Panc1 (cell line): ENCODE data around the gene ANKRD17. TPM values are rescaled to one million over a fixed set of nuclear protein-coding genes. Genes with fewer than 3 reads are reported as not detected.
"Not testable (repeated sequence)": the region's sequence is repeated elsewhere in the genome, so short reads cannot be mapped to it uniquely, and the experiment has no call there.

Experiments used
- ATAC-seq: fragments of 200-7000 bp; cut with Tn5 transposase; 2 replicates; pipeline ENCODE4 v1.9.1; 2020; ENCODE audit warnings: mild to moderate bottlenecking, moderate library complexity
- BruUV-seq: library from RNA; stranded (reverse); fragments of 400-500 nt; replicated peaks from 2 replicates; lab custom pipeline; 2021; lab: Mats Ljungman, UMichigan
- CTCF ChIA-PET: fragments of 300-600 bp; sonication (Branson Sonifier 250); formaldehyde crosslinking; loops from one replicate; lab custom pipeline; 2022; ENCODE audit warnings: antibody characterized with exemption; lab: Charles Lee
- POLR2A ChIA-PET: fragments of 300-600 bp; sonication (Branson Sonifier 250); formaldehyde crosslinking; loops from one replicate; lab custom pipeline; 2022; ENCODE audit warnings: antibody characterized with exemption; lab: Charles Lee
- DNase-seq: peaks from one replicate; pipeline ENCODE4 v3.0.0-alpha.2; 2010; ENCODE audit warnings: low read depth, low spot score
- H3K27ac ChIP-seq: 2 replicates; pipeline ENCODE4 v1.5.1; 2011; ENCODE audit warnings: mild to moderate bottlenecking, low read length, inconsistent platforms
- H3K27me3 ChIP-seq: fragments of 200-500 bp; sonication (Bioruptor generic); 2 replicates; pipeline ENCODE4 v1.6.0; 2014; ENCODE audit warnings: low read length, inconsistent platforms; ENCODE audit not compliant: control insufficient read depth, insufficient read depth
- H3K36me3 ChIP-seq: fragments of 200-500 bp; sonication (Bioruptor generic); 2 replicates; pipeline ENCODE4 v1.5.1; 2014; ENCODE audit warnings: inconsistent platforms, mild to moderate bottlenecking, low read length, moderate library complexity; ENCODE audit not compliant: control insufficient read depth, insufficient read depth
- H3K4me1 ChIP-seq: 2 replicates; pipeline ENCODE4 v1.5.1; 2011; ENCODE audit warnings: inconsistent platforms, mild to moderate bottlenecking, low read length, moderate library complexity; ENCODE audit not compliant: control insufficient read depth, insufficient read depth
- H3K4me3 ChIP-seq, 2 experiments: 2 replicates each; pipeline ENCODE4 v1.5.1; 2011 to 2012; ENCODE audit warnings: low read depth in 2 of 2, low read length in 2 of 2, mild to moderate bottlenecking in 2 of 2, inconsistent platforms in 1 of 2, moderate library complexity in 1 of 2
- H3K9me3 ChIP-seq: fragments of 200-500 bp; sonication (Bioruptor generic); 2 replicates; pipeline ENCODE4 v1.5.1; 2014; ENCODE audit warnings: low read depth, mild to moderate bottlenecking, inconsistent platforms, low read length, moderate library complexity; ENCODE audit not compliant: control insufficient read depth, insufficient read depth
- POLR2AphosphoS5 ChIP-seq: IDR thresholded peaks from 2 replicates; pipeline ENCODE4 v1.6.1; 2012; ENCODE audit warnings: mild to moderate bottlenecking, low read depth, low read length, moderate library complexity
- SIN3A ChIP-seq: IDR thresholded peaks from 2 replicates; pipeline ENCODE4 v1.6.1; 2012; ENCODE audit warnings: low read depth, mild to moderate bottlenecking, low read length, moderate library complexity, borderline replicate concordance; ENCODE audit not compliant: insufficient read depth
- TCF7L2 ChIP-seq: IDR thresholded peaks from 2 replicates; pipeline ENCODE4 v1.6.1; 2011; ENCODE audit warnings: mild to moderate bottlenecking, low read depth, low read length, inconsistent platforms
- in situ Hi-C: cut with HindIII; loops from 2 replicates; pipeline ENCODE4 v1.10.0; 2016; ENCODE audit warnings: low sequenced_read_pairs, low pct_unique_long_range_greater_than_20kb
- intact Hi-C: fragments of 100-400 bp; cut with micrococcal nuclease; formaldehyde crosslinking; loops from one replicate; pipeline ENCODE4 v1.10.0; 2022; ENCODE audit not compliant: unreplicated experiment
- total RNA-seq: library from RNA; stranded (reverse); gene quantifications from one replicate; pipeline ENCODE4 v1.2.1, GENCODE V29; 2021; ENCODE audit not compliant: unreplicated experiment
- TF ChIP-seq, protein P1 (sequence below), 2 experiments: IDR thresholded peaks; 2 replicates each; pipeline ENCODE4 v1.6.1; 2011 to 2012; ENCODE audit warnings: low read depth in 2 of 2, control low read depth in 1 of 2, low read length in 1 of 2, mild to moderate bottlenecking in 1 of 2, moderate library complexity in 1 of 2; ENCODE audit not compliant: insufficient read depth in 1 of 2
- TF ChIP-seq, protein P2 (sequence below): fragments of 450-650 bp; IDR thresholded peaks from 2 replicates; pipeline ENCODE4 v1.5.1; 2017; ENCODE audit warnings: mild to moderate bottlenecking

Gene ANKRD17
- total RNA-seq, 1 experiment from 2014 or later = 38.5 TPM

DNA sequence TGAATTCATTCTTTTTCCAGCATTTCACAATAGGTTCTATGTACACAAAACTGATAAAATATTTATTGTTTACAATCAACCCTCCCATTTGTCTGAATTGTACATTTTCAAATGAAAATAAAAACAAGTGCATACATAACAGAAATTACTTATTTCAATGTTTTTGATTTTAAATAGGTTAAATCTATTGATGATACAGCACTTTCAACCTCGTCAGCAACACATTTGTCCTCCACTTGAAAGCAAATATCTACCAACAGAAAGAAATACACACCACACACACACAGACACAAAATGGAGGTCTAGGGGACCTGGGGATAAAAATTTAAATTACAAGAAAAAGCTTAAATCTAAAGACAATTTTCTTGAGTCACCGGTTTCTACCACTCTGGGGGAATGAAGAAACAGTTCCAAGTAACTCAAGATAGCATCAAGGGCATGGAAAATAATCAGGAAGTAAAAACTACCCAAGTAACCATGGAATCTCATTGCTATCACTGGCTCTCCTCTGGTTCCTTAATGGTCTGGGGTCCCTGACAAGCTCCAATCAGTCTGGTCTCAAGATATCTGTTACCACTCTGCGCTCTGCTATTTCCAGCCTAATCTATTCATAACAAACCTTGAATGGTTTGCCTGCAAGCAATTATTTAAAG lies 27.6 kb downstream of the ANKRD17 start:
- in situ Hi-C loops (no loop called here), intact Hi-C loops (no loop called here)
- BruUV-seq = no TSS peak
- DNase-seq (no peak), ATAC-seq (no peak)
- TF ChIP-seq, protein P1, sequence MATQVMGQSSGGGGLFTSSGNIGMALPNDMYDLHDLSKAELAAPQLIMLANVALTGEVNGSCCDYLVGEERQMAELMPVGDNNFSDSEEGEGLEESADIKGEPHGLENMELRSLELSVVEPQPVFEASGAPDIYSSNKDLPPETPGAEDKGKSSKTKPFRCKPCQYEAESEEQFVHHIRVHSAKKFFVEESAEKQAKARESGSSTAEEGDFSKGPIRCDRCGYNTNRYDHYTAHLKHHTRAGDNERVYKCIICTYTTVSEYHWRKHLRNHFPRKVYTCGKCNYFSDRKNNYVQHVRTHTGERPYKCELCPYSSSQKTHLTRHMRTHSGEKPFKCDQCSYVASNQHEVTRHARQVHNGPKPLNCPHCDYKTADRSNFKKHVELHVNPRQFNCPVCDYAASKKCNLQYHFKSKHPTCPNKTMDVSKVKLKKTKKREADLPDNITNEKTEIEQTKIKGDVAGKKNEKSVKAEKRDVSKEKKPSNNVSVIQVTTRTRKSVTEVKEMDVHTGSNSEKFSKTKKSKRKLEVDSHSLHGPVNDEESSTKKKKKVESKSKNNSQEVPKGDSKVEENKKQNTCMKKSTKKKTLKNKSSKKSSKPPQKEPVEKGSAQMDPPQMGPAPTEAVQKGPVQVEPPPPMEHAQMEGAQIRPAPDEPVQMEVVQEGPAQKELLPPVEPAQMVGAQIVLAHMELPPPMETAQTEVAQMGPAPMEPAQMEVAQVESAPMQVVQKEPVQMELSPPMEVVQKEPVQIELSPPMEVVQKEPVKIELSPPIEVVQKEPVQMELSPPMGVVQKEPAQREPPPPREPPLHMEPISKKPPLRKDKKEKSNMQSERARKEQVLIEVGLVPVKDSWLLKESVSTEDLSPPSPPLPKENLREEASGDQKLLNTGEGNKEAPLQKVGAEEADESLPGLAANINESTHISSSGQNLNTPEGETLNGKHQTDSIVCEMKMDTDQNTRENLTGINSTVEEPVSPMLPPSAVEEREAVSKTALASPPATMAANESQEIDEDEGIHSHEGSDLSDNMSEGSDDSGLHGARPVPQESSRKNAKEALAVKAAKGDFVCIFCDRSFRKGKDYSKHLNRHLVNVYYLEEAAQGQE (IDR thresholded peaks at IDR 0.05; ENCODE audit: insufficient read depth in 1 of 2, low read depth in 2 of 2, low read length in 1 of 2) = no peak
- TF ChIP-seq SIN3A (no peak), POLR2AphosphoS5 (no peak), TCF7L2 (no peak)
- TF ChIP-seq, protein P2, sequence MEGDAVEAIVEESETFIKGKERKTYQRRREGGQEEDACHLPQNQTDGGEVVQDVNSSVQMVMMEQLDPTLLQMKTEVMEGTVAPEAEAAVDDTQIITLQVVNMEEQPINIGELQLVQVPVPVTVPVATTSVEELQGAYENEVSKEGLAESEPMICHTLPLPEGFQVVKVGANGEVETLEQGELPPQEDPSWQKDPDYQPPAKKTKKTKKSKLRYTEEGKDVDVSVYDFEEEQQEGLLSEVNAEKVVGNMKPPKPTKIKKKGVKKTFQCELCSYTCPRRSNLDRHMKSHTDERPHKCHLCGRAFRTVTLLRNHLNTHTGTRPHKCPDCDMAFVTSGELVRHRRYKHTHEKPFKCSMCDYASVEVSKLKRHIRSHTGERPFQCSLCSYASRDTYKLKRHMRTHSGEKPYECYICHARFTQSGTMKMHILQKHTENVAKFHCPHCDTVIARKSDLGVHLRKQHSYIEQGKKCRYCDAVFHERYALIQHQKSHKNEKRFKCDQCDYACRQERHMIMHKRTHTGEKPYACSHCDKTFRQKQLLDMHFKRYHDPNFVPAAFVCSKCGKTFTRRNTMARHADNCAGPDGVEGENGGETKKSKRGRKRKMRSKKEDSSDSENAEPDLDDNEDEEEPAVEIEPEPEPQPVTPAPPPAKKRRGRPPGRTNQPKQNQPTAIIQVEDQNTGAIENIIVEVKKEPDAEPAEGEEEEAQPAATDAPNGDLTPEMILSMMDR = no peak
- ChIA-PET POLR2A (interaction anchor here (1.2 kb wide), 1 partner anchor 8 kb away, joined by 4 read pairs; no protein-coding TSS in a partner anchor), CTCF (no interaction called here)
- Histone ChIP-seq H3K4me1 (no peaks in the 10 kb centered on the region), H3K9me3 (no peaks in the 10 kb centered on the region), H3K27ac (no peak overlapping the region), H3K27me3 (no peaks in the 10 kb centered on the region), H3K36me3 (no peaks in the 10 kb centered on the region; the same call in 1 of the 2 replicates), H3K4me3 (no peak overlapping the region)

DNA sequence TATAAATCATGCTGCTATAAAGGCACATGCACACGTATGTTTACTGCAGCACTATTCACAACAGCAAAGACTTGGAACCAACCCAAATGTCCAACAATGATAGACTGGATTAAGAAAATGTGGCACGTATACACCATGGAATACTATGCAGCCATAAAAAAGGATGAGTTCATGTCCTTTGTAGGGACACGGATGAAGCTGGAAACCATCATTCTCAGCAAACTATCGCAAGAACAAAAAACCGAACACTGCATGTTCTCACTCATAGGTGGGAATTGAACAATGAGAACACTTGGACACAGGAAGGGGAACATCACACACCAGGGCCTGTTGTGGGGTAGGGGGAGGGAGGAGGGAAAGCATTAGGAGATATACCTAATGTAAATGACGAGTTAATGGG lies 29.8 kb downstream of the ANKRD17 start:
- DNase-seq, H3K4me3 ChIP-seq, intact Hi-C loops, H3K27ac ChIP-seq, H3K4me1 ChIP-seq, H3K36me3 ChIP-seq, ATAC-seq, CTCF ChIA-PET, POLR2A ChIA-PET, in situ Hi-C loops, H3K9me3 ChIP-seq, H3K27me3 ChIP-seq, BruUV-seq: not testable (repeated sequence)

DNA sequence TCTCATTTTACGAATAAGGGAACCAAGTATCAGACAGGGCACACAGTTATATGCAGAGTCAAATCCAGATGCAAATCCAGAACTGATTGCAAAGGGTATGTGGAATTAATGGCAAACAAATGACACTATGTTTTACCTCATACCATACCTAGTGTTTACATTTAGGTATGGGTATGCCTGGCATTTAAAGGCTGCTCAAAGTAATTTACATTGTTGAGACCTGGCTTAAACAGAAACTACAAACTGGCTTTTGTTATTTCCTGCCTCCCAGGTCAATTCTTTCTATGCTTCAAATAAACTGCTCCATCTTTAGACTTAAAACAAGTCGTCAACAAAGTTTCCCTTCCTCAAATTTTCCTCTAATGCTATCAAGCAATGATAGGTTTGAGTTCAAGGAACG lies 33.7 kb downstream of the ANKRD17 start:
- in situ Hi-C loops (no loop called here), intact Hi-C loops (no loop called here)
- ChIA-PET POLR2A (no interaction called here), CTCF (no interaction called here)
- no peak for TF ChIP-seq TCF7L2
- no peak for TF ChIP-seq SIN3A
- TF ChIP-seq, protein P1 (IDR thresholded peaks at IDR 0.05; ENCODE audit: insufficient read depth in 1 of 2, low read depth in 2 of 2, low read length in 1 of 2) = no peak
- TF ChIP-seq POLR2AphosphoS5 = no peak
- TF ChIP-seq, protein P2 = no peak
- Histone ChIP-seq H3K4me3 (no peak overlapping the region), H3K36me3 (no peaks in the 10 kb centered on the region; the same call in 1 of the 2 replicates), H3K27me3 (no peaks in the 10 kb centered on the region), H3K4me1 (peaks cover 12% of the 10 kb centered on the region), H3K27ac (no peak overlapping the region), H3K9me3 (no peaks in the 10 kb centered on the region)
- DNase-seq (no peak), ATAC-seq (no peak)
- no TSS peak for BruUV-seq
